Neural cell (in vitro differentiated cells): ENCODE measurements around the gene FBXO48.

Source experiments
- CTCF ChIP-seq: fragments of 450-650 bp; IDR thresholded peaks from 2 replicates; pipeline ENCODE4 v1.5.1; 2014; ENCODE audit warnings: antibody characterized with exemption, mild to moderate bottlenecking, moderate library complexity; ENCODE audit not compliant: poor library complexity, severe bottlenecking
- EP300 ChIP-seq: fragments of 450-650 bp; conservative IDR thresholded peaks from 2 replicates; pipeline ENCODE4 v1.6.1; 2014; ENCODE audit warnings: antibody characterized with exemption, mild to moderate bottlenecking, moderate library complexity; ENCODE audit not compliant: poor library complexity, severe bottlenecking
- EZH2 ChIP-seq: fragments of 200-600, 300-800 bp; shearing (Covaris generic), sonication (generic); IDR thresholded peaks from 2 replicates; pipeline ENCODE4 v1.6.1; 2014; ENCODE audit warnings: antibody characterized with exemption, low read length, borderline replicate concordance, mild to moderate bottlenecking; ENCODE audit not compliant: insufficient read depth, poor library complexity, severe bottlenecking
- MXI1 ChIP-seq: fragments of 450-650 bp; conservative IDR thresholded peaks from 2 replicates; pipeline ENCODE4 v1.6.1; 2014; ENCODE audit warnings: antibody characterized with exemption, mild to moderate bottlenecking; ENCODE audit not compliant: poor library complexity, severe bottlenecking
- POLR2AphosphoS5 ChIP-seq: IDR thresholded peaks from 2 replicates; pipeline ENCODE4 v1.6.1; 2012
- RAD21 ChIP-seq: fragments of 450-650 bp; conservative IDR thresholded peaks from 2 replicates; pipeline ENCODE4 v1.6.1; 2014; ENCODE audit warnings: antibody characterized with exemption, mild to moderate bottlenecking, moderate library complexity
- REST ChIP-seq: IDR thresholded peaks from 2 replicates; pipeline ENCODE4 v1.6.1; 2012; ENCODE audit warnings: borderline replicate concordance
- SMC3 ChIP-seq: fragments of 450-650 bp; conservative IDR thresholded peaks from 2 replicates; pipeline ENCODE4 v1.6.1; 2014; ENCODE audit warnings: antibody characterized with exemption, mild to moderate bottlenecking, moderate library complexity; ENCODE audit not compliant: poor library complexity
- TAF1 ChIP-seq: IDR thresholded peaks from 2 replicates; pipeline ENCODE4 v1.6.1; 2012; ENCODE audit warnings: low read depth

DNA sequence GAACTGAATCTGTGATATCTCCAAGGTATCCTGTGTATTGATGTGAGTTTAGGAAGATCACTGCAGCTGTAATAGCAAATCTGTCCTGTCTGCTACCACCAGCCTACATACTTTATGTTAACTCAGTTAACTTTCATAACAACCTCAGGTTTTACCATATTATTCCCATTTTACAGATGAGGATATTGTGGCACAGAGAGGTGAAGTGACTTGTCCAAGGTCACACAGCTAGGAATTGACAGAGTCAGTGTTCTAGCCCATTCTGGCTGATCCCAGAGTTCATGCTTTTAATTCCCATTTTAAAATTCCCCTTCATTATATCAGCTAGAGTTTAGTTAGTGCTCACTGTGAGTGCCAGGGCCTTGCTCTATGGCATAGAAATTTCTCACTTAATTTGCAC lies 52.6 kb downstream of the FBXO48 start:
- TF ChIP-seq TAF1, result no peak
- no peak for TF ChIP-seq CTCF
- no peak for TF ChIP-seq REST
- TF ChIP-seq POLR2AphosphoS5, result no peak
- TF ChIP-seq EP300, result no peak
- TF ChIP-seq RAD21, result no peak
- TF ChIP-seq EZH2, result no peak
- TF ChIP-seq MXI1, result no peak
- TF ChIP-seq SMC3, result no peak
